GM06990 (cell line): ENCODE data around the gene TPRA1.

Experiments
- DNase-seq: peaks from one replicate; pipeline ENCODE4 v3.0.0-alpha.2; 2011; ENCODE audit not compliant: insufficient read length; ENCODE audit errors: extremely low read depth
- H3K27me3 ChIP-seq: replicated peaks from 2 replicates; pipeline ENCODE4 v1.6.0; 2011; ENCODE audit warnings: low read length; ENCODE audit not compliant: control insufficient read depth, insufficient read depth
- H3K36me3 ChIP-seq: 2 replicates; pipeline ENCODE4 v1.5.1; 2011; ENCODE audit warnings: low read length; ENCODE audit not compliant: control insufficient read depth, insufficient read depth
- H3K4me3 ChIP-seq: replicated peaks from 2 replicates; pipeline ENCODE4 v1.5.1; 2011; ENCODE audit warnings: low read depth, mild to moderate bottlenecking, control low read depth, low read length
- TF ChIP-seq, protein P1 (sequence below): IDR thresholded peaks from 2 replicates; pipeline ENCODE4 v1.5.1; 2011; ENCODE audit warnings: low read length, control low read depth, mild to moderate bottlenecking, inconsistent platforms; ENCODE audit not compliant: insufficient read depth, poor library complexity, severe bottlenecking

Gene TPRA1

DNA sequence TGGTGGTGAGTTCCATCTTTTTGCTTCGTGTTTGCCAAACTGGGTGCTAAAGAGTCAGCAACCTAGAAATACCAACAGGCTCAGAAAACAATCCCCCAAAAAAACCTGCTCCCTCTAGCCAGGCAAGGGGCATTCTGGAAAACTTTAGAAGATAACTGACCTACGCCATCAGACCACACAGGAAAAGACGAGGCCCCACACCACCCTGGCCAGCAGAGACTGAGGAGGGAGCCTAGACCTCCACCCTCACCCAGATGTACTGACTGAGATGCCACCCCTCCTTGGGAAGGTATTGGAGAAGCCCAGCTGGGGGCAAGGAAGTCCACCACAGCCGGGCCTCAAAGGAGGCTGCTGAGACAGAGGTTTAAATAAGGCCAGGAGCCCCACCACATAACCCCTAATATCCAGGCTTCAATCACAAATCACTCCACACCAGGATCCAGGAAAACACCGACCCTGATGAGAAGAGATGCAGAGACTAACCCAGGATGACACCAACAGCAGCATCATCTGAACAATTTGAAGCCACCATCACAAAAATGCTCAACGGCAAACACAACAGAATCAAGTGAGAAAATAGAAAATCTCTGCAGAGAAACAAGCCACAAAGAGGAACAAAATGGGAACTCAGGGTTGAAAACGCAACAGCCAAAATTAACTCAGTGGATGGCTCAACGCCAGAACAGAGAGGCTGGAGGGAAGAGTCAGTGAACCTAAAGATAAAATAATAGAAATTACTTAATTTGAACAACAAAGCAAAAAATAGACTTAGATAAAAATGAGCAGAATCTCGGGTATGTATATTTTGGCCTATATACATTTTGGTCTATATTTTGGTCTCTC is 61.0 kb downstream of the TPRA1 start:
- Histone ChIP-seq H3K4me3 (no peak overlapping the region), H3K36me3 (no peaks in the 10 kb centered on the region), H3K27me3 (no peaks in the 10 kb centered on the region; the same call in none of the 2 replicates)
- TF ChIP-seq, protein P1, sequence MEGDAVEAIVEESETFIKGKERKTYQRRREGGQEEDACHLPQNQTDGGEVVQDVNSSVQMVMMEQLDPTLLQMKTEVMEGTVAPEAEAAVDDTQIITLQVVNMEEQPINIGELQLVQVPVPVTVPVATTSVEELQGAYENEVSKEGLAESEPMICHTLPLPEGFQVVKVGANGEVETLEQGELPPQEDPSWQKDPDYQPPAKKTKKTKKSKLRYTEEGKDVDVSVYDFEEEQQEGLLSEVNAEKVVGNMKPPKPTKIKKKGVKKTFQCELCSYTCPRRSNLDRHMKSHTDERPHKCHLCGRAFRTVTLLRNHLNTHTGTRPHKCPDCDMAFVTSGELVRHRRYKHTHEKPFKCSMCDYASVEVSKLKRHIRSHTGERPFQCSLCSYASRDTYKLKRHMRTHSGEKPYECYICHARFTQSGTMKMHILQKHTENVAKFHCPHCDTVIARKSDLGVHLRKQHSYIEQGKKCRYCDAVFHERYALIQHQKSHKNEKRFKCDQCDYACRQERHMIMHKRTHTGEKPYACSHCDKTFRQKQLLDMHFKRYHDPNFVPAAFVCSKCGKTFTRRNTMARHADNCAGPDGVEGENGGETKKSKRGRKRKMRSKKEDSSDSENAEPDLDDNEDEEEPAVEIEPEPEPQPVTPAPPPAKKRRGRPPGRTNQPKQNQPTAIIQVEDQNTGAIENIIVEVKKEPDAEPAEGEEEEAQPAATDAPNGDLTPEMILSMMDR, result no peak
- no peak for DNase-seq

DNA sequence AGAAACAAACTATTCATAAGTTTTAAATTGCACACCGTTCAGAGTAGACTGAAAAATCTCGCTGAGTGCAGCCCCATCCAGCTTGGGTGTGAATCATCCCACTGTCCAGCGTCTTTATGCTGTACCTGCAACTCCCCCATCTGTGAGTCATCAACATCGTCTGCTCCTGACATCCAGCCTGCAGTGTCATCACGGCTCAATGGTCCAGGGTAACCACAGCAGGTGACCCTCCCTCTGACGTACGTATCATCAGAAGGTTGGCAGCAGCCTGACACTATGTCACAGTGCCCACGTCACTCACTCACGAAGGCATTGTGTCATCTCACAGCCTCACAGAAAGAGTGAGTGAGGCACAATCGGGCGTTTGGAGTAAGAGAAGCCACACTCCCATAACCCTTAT is 65.2 kb downstream of the TPRA1 start:
- DNase-seq, result no peak
- TF ChIP-seq, protein P1, result no peak
- no peaks in the 10 kb centered on the region for H3K36me3 ChIP-seq
- H3K27me3 ChIP-seq, result no peaks in the 10 kb centered on the region; the same call in none of the 2 replicates
- no peak overlapping the region for H3K4me3 ChIP-seq

DNA sequence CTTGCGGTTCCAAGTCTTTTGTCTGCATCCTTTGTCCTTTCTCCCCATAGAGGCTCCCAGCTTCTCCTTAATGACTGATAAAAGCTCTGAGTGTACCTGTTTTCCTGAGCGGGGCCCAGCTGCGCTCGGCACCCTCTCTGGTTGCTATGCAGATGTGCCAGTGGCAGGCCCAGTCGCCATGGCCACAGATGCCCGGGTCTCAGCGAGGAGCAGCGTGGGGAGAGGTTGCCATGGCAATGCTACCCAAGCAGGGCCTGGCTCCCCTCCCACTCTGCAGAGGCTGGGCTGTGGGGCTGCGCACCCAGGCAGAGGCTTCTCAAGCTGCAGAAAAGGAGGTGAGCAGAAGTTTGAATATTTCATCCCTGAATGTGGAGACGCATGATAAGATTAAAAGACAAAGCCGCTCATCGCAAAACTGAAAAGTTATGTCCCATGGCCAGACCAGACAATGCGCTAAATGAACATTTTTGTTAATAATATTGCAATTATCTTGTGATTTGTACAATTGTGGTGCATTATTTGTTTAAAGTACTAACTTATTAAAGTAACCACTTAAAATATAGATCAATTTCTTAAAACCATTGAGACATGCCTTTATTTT is 66.1 kb downstream of the TPRA1 start:
- H3K27me3 ChIP-seq, result no peaks in the 10 kb centered on the region; the same call in none of the 2 replicates
- DNase-seq, result no peak
- TF ChIP-seq, protein P1, result no peak
- H3K36me3 ChIP-seq, result no peaks in the 10 kb centered on the region
- no peak overlapping the region for H3K4me3 ChIP-seq
